Fibroblast of lung (primary cell): Measurements from ENCODE around the gene FAM50B. TPM values are rescaled to one million over a fixed set of nuclear protein-coding genes. Genes with fewer than 3 reads are reported as not detected.

Experiments
- DNase-seq, 2 donors: peaks; one replicate each; pipeline versions ENCODE4 v3.0.0 to v3.0.0-alpha.2; 2010; ENCODE audit warnings: low read depth in 2 of 2
- H2AFZ ChIP-seq: 2 replicates; pipeline ENCODE4 v1.5.1; 2012; ENCODE audit warnings: low read length, control low read depth, inconsistent platforms
- H3K27ac ChIP-seq: 2 replicates; pipeline ENCODE4 v1.5.1; 2011; ENCODE audit warnings: low read length, control low read depth; ENCODE audit not compliant: insufficient read depth
- H3K27me3 ChIP-seq: 2 replicates; pipeline ENCODE4 v1.5.1; 2011; ENCODE audit warnings: mild to moderate bottlenecking, low read length; ENCODE audit not compliant: control insufficient read depth, insufficient read depth
- H3K36me3 ChIP-seq: 2 replicates; pipeline ENCODE4 v1.5.1; 2011; ENCODE audit warnings: low read length; ENCODE audit not compliant: control insufficient read depth, insufficient read depth
- H3K4me1 ChIP-seq: 2 replicates; pipeline ENCODE4 v1.5.1; 2011; ENCODE audit warnings: low read length; ENCODE audit not compliant: control insufficient read depth, insufficient read depth; ENCODE audit errors: extremely low read depth
- H3K4me2 ChIP-seq: 2 replicates; pipeline ENCODE4 v1.5.1; 2011; ENCODE audit warnings: low read length, control low read depth; ENCODE audit not compliant: insufficient read depth; ENCODE audit errors: extremely low read depth
- H3K4me3 ChIP-seq, 4 experiments: fragments of 200-600 bp in 1 of 4; sonication (generic) in 1 of 4; replicated peaks in 1 of 4; 2 replicates each; pipeline ENCODE4 v1.5.1; 2011 to 2016; ENCODE audit warnings: low read length in 4 of 4, low read depth in 3 of 4, mild to moderate bottlenecking in 3 of 4, control low read depth in 2 of 4, inconsistent platforms in 1 of 4, mixed read lengths in 1 of 4; ENCODE audit not compliant: insufficient read depth in 1 of 4; ENCODE audit errors: control extremely low read depth in 1 of 4
- H3K79me2 ChIP-seq: 2 replicates; pipeline ENCODE4 v1.5.1; 2012; ENCODE audit warnings: mild to moderate bottlenecking, low read length, inconsistent platforms; ENCODE audit not compliant: control insufficient read depth, insufficient read depth
- H3K9ac ChIP-seq: 2 replicates; pipeline ENCODE4 v1.5.1; 2011; ENCODE audit warnings: mild to moderate bottlenecking, low read length, control low read depth; ENCODE audit not compliant: insufficient read depth
- H3K9me3 ChIP-seq: 2 replicates; pipeline ENCODE4 v1.5.1; 2012; ENCODE audit warnings: low read depth, low read length; ENCODE audit not compliant: control insufficient read depth, insufficient read depth
- H4K20me1 ChIP-seq: 2 replicates; pipeline ENCODE4 v1.5.1; 2011; ENCODE audit warnings: low read length; ENCODE audit not compliant: control insufficient read depth, insufficient read depth; ENCODE audit errors: extremely low read depth
- CTCF ChIP-seq, 2 donors: IDR thresholded peaks in 1 of 2; conservative IDR thresholded peaks in 1 of 2; 1 replicate in 1 of 2; 2 replicates in 1 of 2; pipeline ENCODE4 v1.5.1; 2011 to 2012; ENCODE audit warnings: low read length in 2 of 2, control low read depth in 1 of 2, inconsistent platforms in 1 of 2, low read depth in 1 of 2, mild to moderate bottlenecking in 1 of 2
- EZH2 ChIP-seq: IDR thresholded peaks from 2 replicates; pipeline ENCODE4 v1.5.1; 2012; ENCODE audit warnings: low read length, control low read depth, mild to moderate bottlenecking; ENCODE audit errors: missing control alignments
- polyA plus RNA-seq, 2 donors: library from polyadenylated mRNA; depleted of rRNA in 1 of 2; stranded (reverse) in 1 of 2; unstranded in 1 of 2; fragments of >200 nt; gene quantifications; 2 replicates each; pipeline ENCODE4 v1.2.1, GENCODE V29; 2011 to 2012; ENCODE audit warnings: missing spikeins in 1 of 2
- total RNA-seq: library from RNA; depleted of rRNA; stranded (reverse); fragments of >200 nt; gene quantifications from 2 replicates; pipeline ENCODE4 v1.2.1, GENCODE V29; 2014

The FAM50B gene
- total and polyA plus RNA-seq, 2 donors (not counting 1 experiment from before 2014, with no cell fraction given) = 4.2 to 15.7 TPM

- Histone ChIP-seq H4K20me1 (no peaks in the 10 kb centered on the region), H3K9me3 (no peaks in the 10 kb centered on the region), H3K27me3 (no peaks in the 10 kb centered on the region), H3K4me3 (no peak overlapping the region), H2AFZ (no peak overlapping the region), H3K4me1 (peaks cover 16% of the 10 kb centered on the region), H3K27ac (no peak overlapping the region), H3K4me2 (no peak overlapping the region), H3K36me3 (no peaks in the 10 kb centered on the region), H3K79me2 (no peaks in the 10 kb centered on the region), H3K9ac (no peak overlapping the region)
- TF ChIP-seq CTCF (conservative IDR thresholded peaks at IDR 0.05 in 1 of 2, IDR thresholded peaks at IDR 0.05 in 1 of 2; ENCODE audit: low read depth in 1 of 2, low read length in 2 of 2) = no peak
- no peak for TF ChIP-seq EZH2
- DNase-seq = peak in 1 of 2 donors; percentile 68
These were observed 26.3 kb upstream of the FAM50B start for GRCh38 chr6:3822747-3823445.

- TF ChIP-seq CTCF (conservative IDR thresholded peaks at IDR 0.05 in 1 of 2, IDR thresholded peaks at IDR 0.05 in 1 of 2; ENCODE audit: low read depth in 1 of 2, low read length in 2 of 2) = no peak
- TF ChIP-seq EZH2 = no peak
- Histone ChIP-seq H3K27ac (no peak overlapping the region), H3K27me3 (no peaks in the 10 kb centered on the region), H3K36me3 (no peaks in the 10 kb centered on the region), H3K9me3 (no peaks in the 10 kb centered on the region), H3K4me1 (peaks cover 16% of the 10 kb centered on the region), H3K9ac (no peak overlapping the region), H2AFZ (no peak overlapping the region), H3K4me3 (no peak overlapping the region), H3K4me2 (no peak overlapping the region), H3K79me2 (no peaks in the 10 kb centered on the region), H4K20me1 (no peaks in the 10 kb centered on the region)
- no peak for DNase-seq
These were observed 25.5 kb upstream of the FAM50B start for GRCh38 chr6:3823671-3824070.

GRCh38 chr6:3825331-3825831, 23.8 kb upstream of the FAM50B start:
- peak overlapping the region; percentile 25 for H2AFZ ChIP-seq
- no peaks in the 10 kb centered on the region for H3K27me3 ChIP-seq
- H3K4me3 ChIP-seq = peak overlapping the region; percentile 1 to 35 (median 17)
- H3K4me1 ChIP-seq = peaks cover 16% of the 10 kb centered on the region
- H3K27ac ChIP-seq = peak overlapping the region; percentile 80
- no peaks in the 10 kb centered on the region for H3K79me2 ChIP-seq
- H3K36me3 ChIP-seq = no peaks in the 10 kb centered on the region
- no peaks in the 10 kb centered on the region for H3K9me3 ChIP-seq
- H3K9ac ChIP-seq = peak overlapping the region; percentile 27
- peak; percentile 42 to 68 for DNase-seq
- TF ChIP-seq CTCF (conservative IDR thresholded peaks at IDR 0.05 in 1 of 2, IDR thresholded peaks at IDR 0.05 in 1 of 2; ENCODE audit: low read depth in 1 of 2, low read length in 2 of 2) (peak; percentile 45 to 46), EZH2 (no peak)
- peak overlapping the region; percentile 78 for H3K4me2 ChIP-seq
- H4K20me1 ChIP-seq = no peaks in the 10 kb centered on the region
